Activated naive CD4-positive, alpha-beta T cell treated with anti-CD3 and anti-CD28 coated beads, Interleukin-2, amount 10 ng/mL, durations not matched to agents 7 days and 5 days (primary cell): Measurements from ENCODE around the gene EXOG.
A peak's percentile ranks its signal among the peaks of the same experiment; 100 is the strongest.

Experiments
- CTCF ChIA-PET: fragments of 350-600 bp; sonication (Branson Sonifier 250); formaldehyde crosslinking; loops from one replicate; lab custom pipeline; 2021; ENCODE audit warnings: antibody characterized with exemption; lab: Charles Lee
- DNase-seq: peaks from one replicate; pipeline ENCODE4 v3.0.0-alpha.2; 2020
- H3K27ac Mint-ChIP-seq: one replicate; pipeline ENCODE4 v1.8.0; 2021; ENCODE audit warnings: mild to moderate bottlenecking, moderate library complexity, mixed read lengths
- H3K27me3 Mint-ChIP-seq: one replicate; pipeline ENCODE4 v1.8.0; 2021; ENCODE audit warnings: mild to moderate bottlenecking, mixed read lengths
- H3K36me3 Mint-ChIP-seq: one replicate; pipeline ENCODE4 v1.8.0; 2021; ENCODE audit warnings: mixed read lengths
- H3K4me1 Mint-ChIP-seq: one replicate; pipeline ENCODE4 v1.8.0; 2021; ENCODE audit warnings: mixed read lengths
- H3K4me3 Mint-ChIP-seq: one replicate; pipeline ENCODE4 v1.8.0; 2021; ENCODE audit warnings: mild to moderate bottlenecking, moderate library complexity, mixed read lengths
- H3K9me3 Mint-ChIP-seq: one replicate; pipeline ENCODE4 v1.8.0; 2021; ENCODE audit warnings: mixed read lengths

Gene EXOG

GRCh38 chr3:38549957-38550840, 54.1 kb downstream of the EXOG start:
- Mint-ChIP-seq H3K27ac (no peak overlapping the region), H3K4me3 (no peak overlapping the region), H3K27me3 (peaks cover 41% of the 10 kb centered on the region), H3K4me1 (peaks cover 4% of the 10 kb centered on the region), H3K36me3 (no peaks in the 10 kb centered on the region), H3K9me3 (no peaks in the 10 kb centered on the region)
- CTCF ChIA-PET: no interaction called here
- no peak for DNase-seq

- Mint-ChIP-seq H3K9me3 (no peaks in the 10 kb centered on the region), H3K27me3 (peaks cover 37% of the 10 kb centered on the region), H3K27ac (no peak overlapping the region), H3K36me3 (no peaks in the 10 kb centered on the region), H3K4me1 (peaks cover 4% of the 10 kb centered on the region), H3K4me3 (no peak overlapping the region)
- CTCF ChIA-PET: no interaction called here
- peak; percentile 5 for DNase-seq
Measured at GRCh38 chr3:38551026-38551832, 55.1 kb downstream of the EXOG start.

DNA sequence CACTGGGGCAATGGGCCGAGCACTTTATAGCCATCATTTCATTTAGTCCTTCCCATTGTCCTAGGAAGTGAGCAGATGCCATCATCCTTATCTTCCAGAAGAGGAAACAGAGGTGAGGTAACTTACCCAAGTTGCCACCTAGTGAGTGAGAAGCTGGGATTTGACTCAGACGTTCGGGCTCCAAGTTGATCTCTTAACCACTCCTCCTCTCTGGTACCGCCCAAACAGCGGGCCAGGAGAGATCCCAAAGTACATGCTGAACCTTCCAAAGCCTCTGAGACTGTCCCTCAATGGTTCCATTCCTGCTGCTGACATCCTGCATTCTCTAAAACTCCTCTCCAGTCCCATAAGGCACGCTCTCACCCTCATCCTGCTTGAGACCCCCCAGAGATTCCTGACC, 56.2 kb downstream of the EXOG start:
- Mint-ChIP-seq H3K4me1 (peaks cover 4% of the 10 kb centered on the region), H3K4me3 (no peak overlapping the region), H3K9me3 (no peaks in the 10 kb centered on the region), H3K27me3 (peaks cover 45% of the 10 kb centered on the region), H3K36me3 (no peaks in the 10 kb centered on the region), H3K27ac (no peak overlapping the region)
- CTCF ChIA-PET: no interaction called here
- no peak for DNase-seq

GRCh38 chr3:38553071-38553470, 56.9 kb downstream of the EXOG start:
- peaks cover 39% of the 10 kb centered on the region for H3K27me3 Mint-ChIP-seq
- H3K9me3 Mint-ChIP-seq: no peaks in the 10 kb centered on the region
- CTCF ChIA-PET: no interaction called here
- DNase-seq: no peak
- H3K36me3 Mint-ChIP-seq: no peaks in the 10 kb centered on the region
- no peak overlapping the region for H3K4me3 Mint-ChIP-seq
- H3K4me1 Mint-ChIP-seq: peaks cover 3% of the 10 kb centered on the region
- no peak overlapping the region for H3K27ac Mint-ChIP-seq

GRCh38 chr3:38554127-38554827, 58.1 kb downstream of the EXOG start:
- Mint-ChIP-seq H3K27me3 (peaks cover 34% of the 10 kb centered on the region), H3K36me3 (no peaks in the 10 kb centered on the region), H3K9me3 (no peaks in the 10 kb centered on the region), H3K27ac (no peak overlapping the region), H3K4me1 (no peaks in the 10 kb centered on the region), H3K4me3 (no peak overlapping the region)
- CTCF ChIA-PET: no interaction called here
- DNase-seq: peak; percentile 7

- CTCF ChIA-PET: no interaction called here
- Mint-ChIP-seq H3K9me3 (no peaks in the 10 kb centered on the region), H3K27me3 (peaks cover 39% of the 10 kb centered on the region), H3K36me3 (no peaks in the 10 kb centered on the region), H3K27ac (no peak overlapping the region), H3K4me3 (no peak overlapping the region), H3K4me1 (no peaks in the 10 kb centered on the region)
- DNase-seq: no peak
Measured at GRCh38 chr3:38555149-38555840, 59.2 kb downstream of the EXOG start.

DNA sequence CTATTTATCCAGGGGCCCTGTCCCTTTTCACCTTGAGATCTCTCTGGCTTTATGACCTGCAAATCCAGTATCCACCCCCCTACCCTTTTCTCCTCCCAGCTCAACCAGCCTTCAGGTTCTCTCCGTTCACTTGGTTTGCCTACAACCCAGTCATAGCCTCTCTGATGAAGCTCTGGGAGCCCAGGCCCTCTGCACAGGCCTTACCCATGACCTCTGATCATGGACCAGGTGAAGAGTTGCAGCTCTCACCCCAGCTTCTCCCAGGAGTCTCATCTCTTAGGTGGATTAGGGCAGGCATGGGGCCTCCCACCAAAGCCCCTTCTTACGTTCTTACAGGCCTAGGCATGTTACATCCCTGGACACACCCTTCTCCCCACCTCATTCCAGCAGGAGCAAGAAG, 59.8 kb downstream of the EXOG start:
- H3K27me3 Mint-ChIP-seq: peaks cover 37% of the 10 kb centered on the region
- DNase-seq: no peak
- H3K4me1 Mint-ChIP-seq: no peaks in the 10 kb centered on the region
- H3K36me3 Mint-ChIP-seq: no peaks in the 10 kb centered on the region
- no peak overlapping the region for H3K27ac Mint-ChIP-seq
- H3K4me3 Mint-ChIP-seq: no peak overlapping the region
- CTCF ChIA-PET: no interaction called here
- no peaks in the 10 kb centered on the region for H3K9me3 Mint-ChIP-seq

DNA sequence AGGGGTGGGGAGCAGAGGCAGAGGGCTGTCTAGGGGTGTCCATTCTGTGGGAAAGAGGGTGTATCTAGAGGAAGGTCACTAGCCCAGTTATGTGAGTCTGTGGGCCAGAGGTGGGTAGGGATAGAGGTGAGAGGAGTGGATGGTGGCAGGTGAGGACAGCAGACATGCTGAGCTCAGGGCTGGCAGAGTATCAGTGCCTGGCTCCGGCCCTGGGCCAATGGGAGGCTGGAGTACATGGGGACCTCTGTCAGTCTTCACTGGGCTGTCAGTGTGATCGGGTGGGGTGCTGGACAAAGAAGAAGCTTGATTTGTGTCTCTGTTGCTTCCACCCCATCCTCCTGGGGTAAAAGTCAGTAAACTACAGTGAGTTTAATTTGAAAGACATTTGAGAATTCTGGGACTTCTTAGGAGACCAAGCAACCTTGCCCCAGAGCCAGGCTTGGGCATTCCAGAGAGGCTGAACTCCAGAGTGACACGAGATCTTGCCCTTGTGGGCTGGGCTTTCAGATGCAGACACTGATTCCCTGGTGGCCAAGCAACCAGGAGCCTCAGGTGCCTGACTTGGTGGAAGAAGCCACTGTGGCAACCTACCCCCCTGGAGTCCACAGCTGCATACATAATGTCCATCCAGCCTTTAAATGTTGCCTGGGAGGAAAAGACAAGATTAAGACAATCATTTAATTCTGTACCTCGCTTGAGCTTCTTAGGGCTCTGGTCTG, 60.7 kb downstream of the EXOG start:
- Mint-ChIP-seq H3K36me3 (no peaks in the 10 kb centered on the region), H3K4me1 (no peaks in the 10 kb centered on the region), H3K9me3 (no peaks in the 10 kb centered on the region), H3K4me3 (no peak overlapping the region), H3K27ac (no peak overlapping the region), H3K27me3 (peaks cover 35% of the 10 kb centered on the region)
- peak; percentile 8 for DNase-seq
- CTCF ChIA-PET: no interaction called here

DNA sequence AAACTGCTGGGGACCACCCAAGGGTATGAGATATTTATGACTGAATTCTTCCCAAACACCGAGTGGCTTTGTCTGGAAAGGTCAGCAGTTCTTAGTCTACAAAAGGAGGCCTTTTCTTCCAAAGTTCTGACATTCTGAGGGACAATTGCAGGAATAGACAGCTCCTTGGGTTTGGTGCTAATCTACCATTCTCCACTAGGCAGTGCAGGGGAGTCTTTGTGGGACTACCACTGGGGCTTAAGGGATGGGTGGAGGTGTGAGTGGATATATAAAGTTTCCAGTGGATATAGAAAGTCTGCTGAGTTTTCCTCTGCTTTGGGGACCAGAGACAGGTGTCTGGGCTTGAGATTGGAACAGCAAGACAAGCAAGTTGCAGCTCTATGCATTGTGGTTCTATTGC, 62.7 kb downstream of the EXOG start:
- Mint-ChIP-seq H3K9me3 (no peaks in the 10 kb centered on the region), H3K27ac (no peak overlapping the region), H3K4me3 (no peak overlapping the region), H3K4me1 (no peaks in the 10 kb centered on the region), H3K27me3 (peaks cover 27% of the 10 kb centered on the region), H3K36me3 (no peaks in the 10 kb centered on the region)
- DNase-seq: peak; percentile 5
- CTCF ChIA-PET: interaction anchor here (1.2 kb wide), 1 partner anchor 11 kb away, joined by 3 read pairs; no protein-coding TSS in a partner anchor

GRCh38 chr3:38560284-38560683, 64.1 kb downstream of the EXOG start:
- DNase-seq: peak; percentile 17
- CTCF ChIA-PET: interaction anchor here (1.2 kb wide), 1 partner anchor 29 kb away, joined by 4 read pairs; no protein-coding TSS in a partner anchor
- Mint-ChIP-seq H3K9me3 (no peaks in the 10 kb centered on the region), H3K27me3 (peaks cover 23% of the 10 kb centered on the region), H3K4me1 (no peaks in the 10 kb centered on the region), H3K27ac (no peak overlapping the region), H3K36me3 (no peaks in the 10 kb centered on the region), H3K4me3 (no peak overlapping the region)

DNA sequence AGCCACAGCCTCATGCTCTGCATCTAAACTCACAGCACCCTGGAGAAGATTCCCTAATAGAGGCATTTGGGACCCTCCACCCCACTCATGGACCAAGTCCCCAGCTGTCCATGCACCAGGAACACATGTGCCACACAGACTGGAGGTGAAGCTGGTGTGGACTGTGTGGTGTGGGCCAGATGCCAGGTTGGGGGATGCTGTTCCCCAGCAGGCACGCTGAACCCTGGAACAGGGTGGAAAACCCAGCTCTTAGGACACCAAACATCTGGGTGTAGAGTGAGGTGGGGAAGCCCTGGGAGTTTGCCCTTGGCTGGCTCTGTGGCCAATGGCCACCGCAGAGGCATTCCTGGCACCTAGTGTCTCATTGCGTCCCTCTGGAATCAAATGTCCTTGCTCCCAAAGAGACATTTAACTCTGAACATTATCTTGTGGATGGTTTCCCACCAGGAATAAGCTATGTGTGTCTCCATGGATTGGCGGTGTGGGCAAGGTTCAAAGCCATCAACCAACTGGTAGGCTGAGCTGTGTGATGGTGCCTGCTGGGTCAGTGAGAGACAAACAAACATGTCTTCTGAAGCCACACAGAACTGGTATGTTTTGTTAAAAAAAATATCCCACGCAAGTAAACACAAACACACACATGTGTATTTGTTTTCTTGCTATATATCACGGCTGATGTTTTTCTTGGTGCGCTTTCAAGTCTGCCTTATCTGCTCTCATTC, 65.0 kb downstream of the EXOG start:
- Mint-ChIP-seq H3K4me1 (no peaks in the 10 kb centered on the region), H3K36me3 (no peaks in the 10 kb centered on the region), H3K4me3 (no peak overlapping the region), H3K9me3 (no peaks in the 10 kb centered on the region), H3K27me3 (peaks cover 17% of the 10 kb centered on the region), H3K27ac (no peak overlapping the region)
- peak; percentile 10 for DNase-seq
- CTCF ChIA-PET: interaction anchor here (1.2 kb wide), 1 partner anchor 28 kb away, joined by 4 read pairs; no protein-coding TSS in a partner anchor

GRCh38 chr3:38561746-38562466, 65.8 kb downstream of the EXOG start:
- H3K27ac Mint-ChIP-seq: no peak overlapping the region
- H3K36me3 Mint-ChIP-seq: no peaks in the 10 kb centered on the region
- no peak overlapping the region for H3K4me3 Mint-ChIP-seq

More at GRCh38 chr3:38561746-38562466, 65.8 kb downstream of the EXOG start:
- peak; percentile 11 for DNase-seq
- H3K9me3 Mint-ChIP-seq: no peaks in the 10 kb centered on the region
- no peaks in the 10 kb centered on the region for H3K4me1 Mint-ChIP-seq
- peaks cover 12% of the 10 kb centered on the region for H3K27me3 Mint-ChIP-seq
- CTCF ChIA-PET: no interaction called here
